Subcutaneous adipose tissue (tissue), 4 donors: ENCODE measurements around the gene ANAPC15. TPM values are rescaled to one million over a fixed set of nuclear protein-coding genes. Genes with fewer than 3 reads are reported as not detected.

ENCODE experiments used
- total RNA-seq, 4 donors: library from RNA; depleted of rRNA; stranded (reverse); fragments of >200 nt; gene quantifications; one replicate each; pipeline ENCODE4 v1.1.0, GENCODE V29; 2016
- TF ChIP-seq, protein P1 (sequence below): fragments of 450-650 bp; IDR thresholded peaks from one replicate; pipeline ENCODE4 v1.5.1; 2016; ENCODE audit warnings: low read depth, mild to moderate bottlenecking, control low read depth, antibody characterized with exemption, moderate library complexity

ANAPC15 gene
- total RNA-seq, 4 donors from 2014 or later: 17.3 to 28.6 (median 21.1) TPM

DNA sequence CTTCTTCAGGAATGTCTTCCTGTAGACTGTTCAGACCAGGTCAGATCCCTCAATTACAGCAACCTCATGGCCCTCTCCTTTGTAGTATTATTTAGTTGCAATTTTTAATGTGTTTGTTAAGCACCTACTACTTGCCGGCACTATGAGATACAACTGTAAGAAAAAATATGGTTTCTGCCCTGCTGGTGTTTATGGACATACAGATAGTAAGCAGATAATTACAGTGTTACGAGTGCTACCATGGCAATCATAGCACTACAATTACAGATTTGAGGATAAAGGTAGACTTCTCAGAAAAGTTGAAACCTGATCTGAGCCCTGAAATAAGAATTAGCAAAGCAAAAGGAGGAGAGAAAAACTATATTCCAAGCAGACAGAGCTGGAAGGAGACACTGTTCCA is 29.1 kb downstream of the ANAPC15 start:
- TF ChIP-seq, protein P1, sequence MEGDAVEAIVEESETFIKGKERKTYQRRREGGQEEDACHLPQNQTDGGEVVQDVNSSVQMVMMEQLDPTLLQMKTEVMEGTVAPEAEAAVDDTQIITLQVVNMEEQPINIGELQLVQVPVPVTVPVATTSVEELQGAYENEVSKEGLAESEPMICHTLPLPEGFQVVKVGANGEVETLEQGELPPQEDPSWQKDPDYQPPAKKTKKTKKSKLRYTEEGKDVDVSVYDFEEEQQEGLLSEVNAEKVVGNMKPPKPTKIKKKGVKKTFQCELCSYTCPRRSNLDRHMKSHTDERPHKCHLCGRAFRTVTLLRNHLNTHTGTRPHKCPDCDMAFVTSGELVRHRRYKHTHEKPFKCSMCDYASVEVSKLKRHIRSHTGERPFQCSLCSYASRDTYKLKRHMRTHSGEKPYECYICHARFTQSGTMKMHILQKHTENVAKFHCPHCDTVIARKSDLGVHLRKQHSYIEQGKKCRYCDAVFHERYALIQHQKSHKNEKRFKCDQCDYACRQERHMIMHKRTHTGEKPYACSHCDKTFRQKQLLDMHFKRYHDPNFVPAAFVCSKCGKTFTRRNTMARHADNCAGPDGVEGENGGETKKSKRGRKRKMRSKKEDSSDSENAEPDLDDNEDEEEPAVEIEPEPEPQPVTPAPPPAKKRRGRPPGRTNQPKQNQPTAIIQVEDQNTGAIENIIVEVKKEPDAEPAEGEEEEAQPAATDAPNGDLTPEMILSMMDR: no peak

DNA sequence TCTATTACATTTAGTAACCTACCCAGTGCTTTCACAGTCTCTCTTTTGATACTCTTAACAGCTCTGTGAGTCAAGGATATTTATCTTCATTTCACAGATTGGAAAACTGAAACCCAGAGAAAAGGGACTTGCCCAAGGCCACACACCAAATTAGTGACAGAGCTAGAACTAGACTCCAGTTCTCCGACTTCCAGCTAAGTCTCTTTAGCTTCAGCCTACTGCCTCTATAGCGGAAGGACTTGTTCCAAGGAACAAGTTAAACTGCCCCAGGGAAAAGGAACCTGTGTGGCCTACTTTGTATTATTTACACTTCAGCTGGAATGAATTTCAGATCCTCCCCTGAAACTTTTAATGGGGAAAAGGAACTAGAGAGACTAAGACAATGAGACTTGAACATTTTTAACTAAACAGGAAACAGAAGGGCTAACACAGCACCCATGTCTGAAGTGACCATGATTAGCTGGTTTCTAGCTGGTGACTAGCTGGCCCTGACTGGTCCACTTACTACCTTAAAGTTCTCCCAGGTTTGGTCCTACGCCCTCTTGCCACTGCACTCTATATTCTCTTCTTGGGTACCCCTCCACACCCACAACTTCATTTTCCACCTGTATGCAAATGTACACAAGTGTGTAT is 30.6 kb downstream of the ANAPC15 start:
- TF ChIP-seq, protein P1: no peak

DNA sequence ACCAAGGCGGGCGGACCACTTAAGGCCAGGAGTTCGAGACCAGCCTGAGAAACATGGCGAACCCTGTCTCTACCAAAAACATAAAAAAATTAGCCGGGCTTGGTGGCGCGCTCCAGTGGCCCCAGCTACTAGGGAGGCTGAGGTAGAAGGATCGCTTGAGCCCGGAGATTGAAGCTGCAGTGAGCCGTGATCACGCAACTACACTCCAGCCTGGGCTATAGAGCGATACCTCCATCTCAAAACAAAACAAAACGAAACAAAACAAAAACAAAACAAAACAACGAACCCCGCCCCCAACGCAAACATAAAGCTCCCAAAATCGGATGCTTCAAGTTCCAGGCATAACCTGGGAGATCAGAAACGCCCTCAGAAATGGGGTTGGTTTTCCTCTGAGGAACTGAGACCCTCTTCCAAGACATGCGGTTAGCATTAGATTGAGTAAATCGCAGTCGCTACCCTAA is 31.3 kb downstream of the ANAPC15 start:
- TF ChIP-seq, protein P1: no peak

GRCh38 chr11:72080326-72081183 is 31.9 kb downstream of the ANAPC15 start, which contains the start of the genes LRRC51 and NUMA1:
Gene LRRC51 (plus strand): TSS chr11:72080850. CDS start chr11:72089084, 8,234 bp downstream.
Gene NUMA1 (minus strand): TSS chr11:72080542. CDS start chr11:72035943, 44,599 bp downstream.
- TF ChIP-seq, protein P1: no peak

DNA sequence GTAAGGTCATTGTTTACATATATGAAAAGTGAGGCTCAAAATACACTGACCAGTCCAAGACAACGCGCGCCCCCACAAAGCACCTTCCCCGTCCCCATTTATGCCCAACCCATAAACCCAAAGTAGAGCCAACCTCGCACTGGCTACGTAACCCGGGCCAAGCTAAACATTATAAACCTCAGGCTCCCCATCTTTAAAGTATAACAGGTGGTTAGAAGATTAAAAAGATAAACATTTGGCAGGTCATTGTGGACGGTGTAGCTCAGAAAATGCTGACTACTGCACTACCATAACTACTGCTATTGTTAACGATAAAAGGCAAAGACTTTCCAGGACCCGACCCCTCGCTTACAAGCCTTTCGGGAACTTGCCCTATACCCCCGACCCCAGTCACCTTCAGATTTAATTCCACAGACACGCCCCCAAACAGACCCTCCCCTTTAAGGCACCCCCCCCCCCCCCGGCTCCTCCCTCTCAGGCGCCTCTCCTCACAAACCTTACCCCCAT is 32.6 kb downstream of the ANAPC15 start:
- TF ChIP-seq, protein P1: no peak

- TF ChIP-seq, protein P1: no peak
These were observed 34.0 kb downstream of the ANAPC15 start for GRCh38 chr11:72078477-72078876.

GRCh38 chr11:72075756-72076155 is 36.7 kb downstream of the ANAPC15 start:
- TF ChIP-seq, protein P1: no peak
